IMR-90 (cell line): Measurements from ENCODE around the gene ACSBG1. TPM values are rescaled to one million over a fixed set of nuclear protein-coding genes. Genes with fewer than 3 reads are reported as not detected.

ENCODE experiments used
- ATAC-seq: fragments of 200-7000 bp; cut with Tn5 transposase; 2 replicates; pipeline ENCODE4 v1.9.1; 2020; ENCODE audit warnings: low read depth, mild to moderate bottlenecking, moderate library complexity
- BruUV-seq: library from RNA; stranded (reverse); fragments of 400-500 nt; replicated peaks from 2 replicates; lab custom pipeline; 2021; lab: Mats Ljungman, UMichigan
- CTCF ChIA-PET: fragments of 300-600 bp; formaldehyde crosslinking; extraction: SDS; loops from one replicate; lab custom pipeline; 2021; ENCODE audit warnings: antibody characterized with exemption; lab: Yijun Ruan, JAX
- POLR2A ChIA-PET: fragments of 300-600 bp; sonication (Branson Sonifier 250); formaldehyde crosslinking; loops from one replicate; lab custom pipeline; 2022; ENCODE audit warnings: antibody characterized with exemption; ENCODE audit not compliant: unreplicated experiment; lab: Charles Lee
- DNase-seq: peaks from one replicate; pipeline ENCODE4 v3.0.0; 2013
- H2AFZ ChIP-seq: replicated peaks from 2 replicates; pipeline ENCODE3; 2013; ENCODE audit warnings: low read length, mild to moderate bottlenecking; ENCODE audit not compliant: poor library complexity
- H2AK5ac ChIP-seq: 2 replicates; pipeline ENCODE4 v1.6.1; 2013; ENCODE audit warnings: low read depth, low read length, inconsistent platforms
- H2AK9ac ChIP-seq: replicated peaks from 2 replicates; pipeline ENCODE3; 2013; ENCODE audit warnings: mild to moderate bottlenecking, low read depth, low read length, moderate library complexity; ENCODE audit not compliant: poor library complexity
- H2BK120ac ChIP-seq: 2 replicates; pipeline ENCODE4 v1.6.1; 2013; ENCODE audit warnings: low read depth, low read length, inconsistent platforms
- H2BK15ac ChIP-seq: 3 replicates; pipeline ENCODE4 v1.6.1; 2013; ENCODE audit warnings: low read depth, low read length, inconsistent platforms
- H2BK20ac ChIP-seq: 2 replicates; pipeline ENCODE4 v1.6.1; 2013; ENCODE audit warnings: low read depth, mild to moderate bottlenecking, inconsistent platforms, low read length, moderate library complexity
- H2BK5ac ChIP-seq: 2 replicates; pipeline ENCODE4 v1.6.1; 2013; ENCODE audit warnings: mild to moderate bottlenecking, low read depth, low read length, inconsistent platforms; ENCODE audit not compliant: poor library complexity, severe bottlenecking
- H3K14ac ChIP-seq: replicated peaks from 2 replicates; pipeline ENCODE4 v1.6.1; 2013; ENCODE audit warnings: low read depth, low read length, inconsistent platforms
- H3K18ac ChIP-seq: 2 replicates; pipeline ENCODE4 v1.6.1; 2013; ENCODE audit warnings: low read depth, low read length, control low read depth
- H3K23ac ChIP-seq: 2 replicates; pipeline ENCODE4 v1.6.1; 2013; ENCODE audit warnings: low read depth, low read length, inconsistent platforms
- H3K27ac ChIP-seq: 2 replicates; pipeline ENCODE4 v1.5.1; 2013; ENCODE audit warnings: mild to moderate bottlenecking, control low read depth, low read length; ENCODE audit not compliant: insufficient read depth
- H3K27me3 ChIP-seq: 2 replicates; pipeline ENCODE4 v1.6.1; 2013; ENCODE audit warnings: low read length; ENCODE audit not compliant: control insufficient read depth, insufficient read depth
- H3K36me3 ChIP-seq: 2 replicates; pipeline ENCODE4 v1.6.1; 2013; ENCODE audit warnings: low read length, mixed read lengths; ENCODE audit not compliant: control insufficient read depth, insufficient read depth
- H3K4ac ChIP-seq: 2 replicates; pipeline ENCODE4 v1.6.1; 2013; ENCODE audit warnings: low read depth, low read length, inconsistent platforms
- H3K4me1 ChIP-seq: 2 replicates; pipeline ENCODE4 v1.6.1; 2013; ENCODE audit warnings: low read length, mixed read lengths; ENCODE audit not compliant: control insufficient read depth, insufficient read depth
- H3K4me2 ChIP-seq: 2 replicates; pipeline ENCODE4 v1.6.1; 2013; ENCODE audit warnings: low read depth, mild to moderate bottlenecking, control low read depth, low read length, moderate library complexity
- H3K4me3 ChIP-seq: 2 replicates; pipeline ENCODE4 v1.5.1; 2013; ENCODE audit warnings: low read depth, mild to moderate bottlenecking, control low read depth, low read length, moderate library complexity; ENCODE audit not compliant: insufficient read depth
- H3K56ac ChIP-seq: 2 replicates; pipeline ENCODE4 v1.6.1; 2013; ENCODE audit warnings: low read length, inconsistent platforms; ENCODE audit not compliant: insufficient read depth; ENCODE audit errors: extremely low read depth
- H3K79me1 ChIP-seq, 2 experiments: 2 replicates each; pipeline ENCODE4 v1.6.1; 2013; ENCODE audit warnings: low read length in 2 of 2, inconsistent platforms in 1 of 2, low read depth in 1 of 2
- H3K9ac ChIP-seq: 2 replicates; pipeline ENCODE4 v1.6.1; 2013; ENCODE audit warnings: low read depth, low read length, control low read depth
- H3K9me1 ChIP-seq: 2 replicates; pipeline ENCODE4 v1.6.1; 2013; ENCODE audit warnings: low read length, inconsistent platforms; ENCODE audit not compliant: insufficient read depth
- H3K9me3 ChIP-seq: 2 replicates; pipeline ENCODE4 v1.6.1; 2013; ENCODE audit warnings: low read length; ENCODE audit not compliant: control insufficient read depth, insufficient read depth
- H4K20me1 ChIP-seq: 2 replicates; pipeline ENCODE4 v1.6.1; 2013; ENCODE audit warnings: low read length, inconsistent platforms; ENCODE audit not compliant: insufficient read depth
- H4K5ac ChIP-seq: 2 replicates; pipeline ENCODE4 v1.6.1; 2013; ENCODE audit warnings: mild to moderate bottlenecking, low read depth, low read length, control low read depth
- H4K8ac ChIP-seq, 2 experiments: 2 replicates each; pipeline ENCODE4 v1.6.1; 2013; ENCODE audit warnings: low read depth in 2 of 2, low read length in 2 of 2, control low read depth in 1 of 2, inconsistent platforms in 1 of 2
- H4K91ac ChIP-seq: 2 replicates; pipeline ENCODE4 v1.6.1; 2013; ENCODE audit warnings: low read depth, low read length, inconsistent platforms; ENCODE audit not compliant: insufficient read depth
- FOS ChIP-seq: fragments of 150-350 bp; IDR thresholded peaks from 2 replicates; pipeline ENCODE4 v1.6.1; 2016; ENCODE audit warnings: low read depth, low read length
- RAD21 ChIP-seq: IDR thresholded peaks from 2 replicates; pipeline ENCODE4 v1.6.1; 2012; ENCODE audit warnings: low read length, improper control_type of control experiment
- RFX5 ChIP-seq: IDR thresholded peaks from 2 replicates; pipeline ENCODE4 v1.8.0; 2012; ENCODE audit warnings: low read depth, mild to moderate bottlenecking, low read length, moderate library complexity
- SMC3 ChIP-seq: fragments of 150-350 bp; IDR thresholded peaks from 2 replicates; pipeline ENCODE4 v1.6.1; 2016; ENCODE audit warnings: low read depth, mild to moderate bottlenecking, antibody characterized with exemption, low read length, moderate library complexity
- WGBS, 2 experiments: methylation state at CpG; one replicate each; pipeline versions ENCODE4 v1.1.5 to v1.1.7; 2013; ENCODE audit warnings: missing lambda C conversion rate in 2 of 2; ENCODE audit not compliant: insufficient read length in 1 of 2; ENCODE audit errors: extremely low coverage in 2 of 2; 5-methylcytosine and 5-hydroxymethylcytosine counted together
- dilution Hi-C: fragments of 300-500 bp; cut with HindIII; formaldehyde crosslinking; loops from one replicate; pipeline ENCODE4 v1.14.3; 2018; ENCODE audit warnings: low sequenced_read_pairs; ENCODE audit not compliant: unreplicated experiment
- in situ Hi-C: fragments of 300-500 bp; cut with MboI; formaldehyde crosslinking; loops from 3 replicates; pipeline ENCODE4 v1.14.3; 2019; ENCODE audit warnings: low sequenced_read_pairs, inconsistent platforms, mixed read lengths
- intact Hi-C: fragments of 100-400 bp; cut with micrococcal nuclease; formaldehyde crosslinking; loops from 2 replicates; pipeline ENCODE4 v1.10.0; 2022
- polyA plus RNA-seq, 3 experiments: library from polyadenylated mRNA; depleted of rRNA; stranded (reverse); fragments of >200 nt; gene quantifications; 2 replicates each; pipeline ENCODE4 v1.2.3, GENCODE V29; 2012; ENCODE audit warnings: low replicate concordance in 1 of 3
- total RNA-seq: library from RNA; depleted of rRNA; stranded (reverse); fragments of >200 nt; gene quantifications from 2 replicates; pipeline ENCODE4 v1.2.3, GENCODE V29; 2012
- TF ChIP-seq, protein P1 (sequence below): fragments of 150-350 bp; IDR thresholded peaks from 2 replicates; pipeline ENCODE4 v1.6.1; 2017; ENCODE audit warnings: mild to moderate bottlenecking, antibody characterized with exemption, low read length, low read depth

The ACSBG1 gene
- total and polyA plus RNA-seq, 2 of the 4 experiments (the other 2 are of a cell fraction) = 0.02 TPM; not detected in 1

DNA sequence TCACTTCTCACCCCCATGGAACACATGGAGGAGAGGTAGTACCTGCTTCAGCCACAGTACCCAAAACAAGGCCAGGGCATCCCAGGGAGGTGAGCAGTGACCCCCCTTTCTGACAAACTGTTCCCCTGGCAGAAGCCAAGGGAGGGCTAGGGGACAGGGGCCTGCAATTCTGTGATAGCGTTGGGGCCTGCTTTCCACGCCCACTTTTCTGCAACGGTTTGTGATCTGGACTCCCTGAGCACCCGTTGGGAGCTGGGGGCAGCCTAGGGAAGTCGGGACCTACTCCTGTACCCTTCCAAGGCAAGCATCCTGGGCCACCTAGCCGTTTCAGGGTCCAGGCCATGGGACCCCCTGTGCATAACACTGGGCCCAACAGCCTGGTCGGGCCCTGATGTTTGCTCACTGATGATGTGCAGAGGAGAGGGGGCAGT is 29.0 kb upstream of the ACSBG1 start:
- H4K5ac ChIP-seq = no peak overlapping the region
- dilution Hi-C loops = no loop called here
- POLR2A ChIA-PET = no interaction called here
- WGBS, 2 experiments = 92% methylated on average over 4 of the region's 7 CpGs; no CpG with 5 or more reads in 1 of the 2 experiments
- intact Hi-C loops = no loop called here
- no peak overlapping the region for H2AFZ ChIP-seq
- no peak for ATAC-seq
- no peak overlapping the region for H4K91ac ChIP-seq
- H3K4me3 ChIP-seq = no peak overlapping the region
- no peak overlapping the region for H4K8ac ChIP-seq
- no peak overlapping the region for H2AK5ac ChIP-seq
- H2BK5ac ChIP-seq = no peak overlapping the region
- no peak overlapping the region for H2BK15ac ChIP-seq
- H3K9ac ChIP-seq = no peak overlapping the region
- H3K36me3 ChIP-seq = no peaks in the 10 kb centered on the region
- H3K79me1 ChIP-seq = no peaks in the 10 kb centered on the region
- no peak overlapping the region for H3K4me2 ChIP-seq
- no peaks in the 10 kb centered on the region for H3K9me3 ChIP-seq
- H3K4ac ChIP-seq = no peak overlapping the region
- H2BK120ac ChIP-seq = no peak overlapping the region
- H2AK9ac ChIP-seq = no peak overlapping the region
- H3K14ac ChIP-seq = no peak overlapping the region
- no peak for DNase-seq
- H3K4me1 ChIP-seq = peaks cover 7% of the 10 kb centered on the region
- H3K18ac ChIP-seq = no peak overlapping the region
- in situ Hi-C loops = no loop called here
- peaks cover 20% of the 10 kb centered on the region; the same call in 1 of the 2 replicates for H3K27me3 ChIP-seq
- no peak for TF ChIP-seq RAD21
- no peak for TF ChIP-seq RFX5
- no peak for TF ChIP-seq SMC3
- no peak for TF ChIP-seq FOS
- TF ChIP-seq, protein P1, sequence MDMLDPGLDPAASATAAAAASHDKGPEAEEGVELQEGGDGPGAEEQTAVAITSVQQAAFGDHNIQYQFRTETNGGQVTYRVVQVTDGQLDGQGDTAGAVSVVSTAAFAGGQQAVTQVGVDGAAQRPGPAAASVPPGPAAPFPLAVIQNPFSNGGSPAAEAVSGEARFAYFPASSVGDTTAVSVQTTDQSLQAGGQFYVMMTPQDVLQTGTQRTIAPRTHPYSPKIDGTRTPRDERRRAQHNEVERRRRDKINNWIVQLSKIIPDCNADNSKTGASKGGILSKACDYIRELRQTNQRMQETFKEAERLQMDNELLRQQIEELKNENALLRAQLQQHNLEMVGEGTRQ = no peak
- H3K23ac ChIP-seq = no peak overlapping the region
- H3K56ac ChIP-seq = no peak overlapping the region
- 0 out of 2 replicates have a peak, but pooled peaks cover 3% of the 10 kb centered on the region for H3K9me1 ChIP-seq
- no peak overlapping the region for H3K27ac ChIP-seq
- H4K20me1 ChIP-seq = no peaks in the 10 kb centered on the region
- CTCF ChIA-PET = no interaction called here
- no peak overlapping the region for H2BK20ac ChIP-seq
- no TSS peak for BruUV-seq
